Measurements from ENCODE around the gene ZNF417.
"Not testable (repeated sequence)": the region's sequence is repeated elsewhere in the genome, so short reads cannot be mapped to it uniquely, and the experiment has no call there.

The ZNF417 gene

GRCh38 chr19:57916168-57916995, at the start of gene ZNF417:
Gene ZNF417 (minus strand): TSS chr19:57916592. CDS start chr19:57916411, 181 bp downstream.
- DNase-seq (ENCODE audit: low read depth in 2 of 2): peak; percentile 59 to 69

GRCh38 chr19:57964761-57965160, 48.4 kb upstream of the ZNF417 start:
- no peak for DNase-seq (ENCODE audit: low read depth in 2 of 2)

- DNase-seq (ENCODE audit: low read depth in 2 of 2): no peak
Observed at GRCh38 chr19:57961785-57962184, 45.4 kb upstream of the ZNF417 start.

- no peak for DNase-seq (ENCODE audit: low read depth in 2 of 2)
Observed at GRCh38 chr19:57954996-57955395, 38.6 kb upstream of the ZNF417 start.

DNA sequence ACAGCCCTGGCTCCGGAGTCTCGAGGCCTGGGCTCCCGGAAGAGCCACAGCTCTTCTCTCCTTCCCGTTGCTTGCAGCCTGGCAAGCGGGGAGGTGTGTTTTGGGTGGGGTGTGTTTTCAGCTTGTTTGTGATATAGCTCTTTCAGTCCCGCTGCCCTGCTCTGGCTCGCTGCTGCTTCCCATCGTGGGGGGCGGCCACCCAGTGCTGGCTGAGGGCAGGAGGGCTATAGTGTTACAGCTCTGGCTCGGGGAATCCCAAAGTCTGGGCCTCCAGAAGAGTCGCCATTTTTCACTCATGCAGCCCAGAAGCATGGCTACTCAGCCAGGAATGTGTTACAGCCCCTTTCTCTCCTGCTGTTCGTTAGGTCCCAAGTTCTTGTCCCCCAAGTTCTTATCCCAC, 33.3 kb upstream of the ZNF417 start:
- no peak for DNase-seq (ENCODE audit: low read depth in 2 of 2)

DNA sequence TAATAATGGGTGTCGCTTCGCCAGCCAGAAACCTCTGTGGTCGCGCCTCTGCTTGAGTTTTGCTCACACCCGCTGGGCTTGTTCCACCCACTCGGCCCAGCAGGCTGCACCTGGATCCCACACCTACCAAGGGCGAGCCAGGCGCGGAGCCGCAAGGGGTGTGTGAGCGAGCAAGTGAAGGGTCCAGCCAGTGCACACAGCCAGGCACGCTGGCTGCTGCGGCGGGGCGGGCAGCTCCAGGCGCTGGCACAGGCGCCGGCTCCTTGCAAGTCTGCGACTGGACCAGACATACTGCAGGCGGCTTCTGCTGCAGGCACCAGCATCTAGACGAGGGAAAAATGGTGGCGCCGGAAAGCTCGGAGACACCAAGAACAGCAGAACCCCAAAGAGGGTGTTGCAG, 32.9 kb upstream of the ZNF417 start:
- DNase-seq (ENCODE audit: low read depth in 2 of 2): no peak

DNA sequence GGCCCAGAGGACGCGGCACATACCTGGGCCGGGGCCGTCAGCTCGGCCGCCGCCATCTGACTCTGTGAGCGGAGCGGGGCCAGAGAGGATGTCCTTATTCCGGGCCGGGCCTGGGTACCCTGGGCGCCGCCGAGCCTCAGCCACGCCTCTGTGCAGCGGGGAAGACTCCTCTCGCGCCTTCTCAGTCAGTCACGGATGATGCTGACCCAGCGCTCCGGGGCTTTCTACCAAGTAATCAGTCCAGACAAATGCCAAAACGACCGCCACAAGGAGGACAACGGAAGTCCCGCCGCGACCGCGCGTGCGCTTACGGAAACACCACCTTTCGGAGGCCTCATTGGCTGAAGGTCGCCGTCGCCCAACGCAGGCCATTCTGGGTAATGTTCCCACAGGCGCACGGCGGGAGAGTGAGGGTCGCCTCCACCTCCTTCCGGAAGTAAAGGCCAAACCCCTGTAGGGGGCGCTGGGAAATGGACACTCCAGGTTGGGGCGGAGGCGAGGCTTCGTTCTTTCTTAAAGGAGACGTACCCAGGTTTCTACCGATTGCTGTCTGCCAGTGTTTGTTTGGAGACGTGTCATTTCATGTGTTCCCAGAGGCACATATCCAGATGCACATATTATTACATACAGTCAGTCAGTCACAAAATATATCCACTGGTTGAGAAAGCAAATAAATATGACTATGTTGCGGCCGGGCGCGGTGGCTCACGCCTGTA, 31.2 kb upstream of the ZNF417 start, which contains the start of gene ZNF256:
ZNF256 (minus strand) TSS at position 288 of the 716 bp plus-strand sequence; CDS start at position 56, 232 bp downstream.
- peak; percentile 75 to 84 for DNase-seq (ENCODE audit: low read depth in 2 of 2)

DNA sequence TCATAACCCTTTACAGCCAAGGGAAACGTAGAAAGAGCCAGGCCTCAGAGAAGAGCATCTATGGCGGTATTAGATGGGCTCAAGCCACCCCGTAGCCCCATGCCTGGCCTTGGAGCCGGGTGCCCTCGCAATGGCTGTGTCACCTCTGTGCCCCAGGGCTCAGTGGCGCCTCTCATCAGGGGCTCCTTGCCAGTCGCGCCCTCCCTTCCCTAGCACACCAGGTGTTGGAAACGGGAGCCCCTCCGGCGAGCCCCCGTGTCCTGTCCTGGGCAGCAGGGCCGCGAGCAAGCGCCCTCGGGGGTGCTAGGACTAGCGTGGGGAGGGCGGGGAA, 30.7 kb upstream of the ZNF417 start:
- DNase-seq (ENCODE audit: low read depth in 2 of 2): no peak

GRCh38 chr19:57946316-57946715, 29.9 kb upstream of the ZNF417 start:
- DNase-seq (ENCODE audit: low read depth in 2 of 2): no peak

DNA sequence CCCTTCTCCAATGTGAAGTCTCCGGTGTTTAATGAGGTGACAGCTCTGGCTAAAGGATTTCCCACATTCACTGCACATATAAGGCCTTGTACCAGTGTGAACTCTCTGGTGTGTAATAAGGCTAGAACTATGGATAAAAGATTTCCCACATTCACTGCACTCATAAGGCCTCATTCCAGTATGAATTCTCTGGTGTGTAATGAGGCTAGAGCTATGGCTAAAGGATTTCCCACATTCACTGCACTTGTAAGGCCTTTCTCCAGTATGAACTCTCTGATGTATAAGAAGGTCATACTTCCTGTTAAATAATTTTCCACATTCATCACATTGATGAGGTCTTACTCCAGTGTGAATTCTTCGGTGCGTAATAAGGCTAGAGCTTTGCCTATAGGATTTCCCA, 25.2 kb upstream of the ZNF417 start:
- DNase-seq (ENCODE audit: low read depth in 2 of 2): no peak

GRCh38 chr19:57935731-57936130, 19.3 kb upstream of the ZNF417 start:
- no peak for DNase-seq (ENCODE audit: low read depth in 2 of 2)

GRCh38 chr19:57934820-57935665, 18.7 kb upstream of the ZNF417 start, which contains the start of gene ZNF418:
Gene ZNF418 (minus strand): TSS chr19:57935402. CDS start chr19:57933822, 1,580 bp downstream.
- no peak for DNase-seq (ENCODE audit: low read depth in 2 of 2)

DNA sequence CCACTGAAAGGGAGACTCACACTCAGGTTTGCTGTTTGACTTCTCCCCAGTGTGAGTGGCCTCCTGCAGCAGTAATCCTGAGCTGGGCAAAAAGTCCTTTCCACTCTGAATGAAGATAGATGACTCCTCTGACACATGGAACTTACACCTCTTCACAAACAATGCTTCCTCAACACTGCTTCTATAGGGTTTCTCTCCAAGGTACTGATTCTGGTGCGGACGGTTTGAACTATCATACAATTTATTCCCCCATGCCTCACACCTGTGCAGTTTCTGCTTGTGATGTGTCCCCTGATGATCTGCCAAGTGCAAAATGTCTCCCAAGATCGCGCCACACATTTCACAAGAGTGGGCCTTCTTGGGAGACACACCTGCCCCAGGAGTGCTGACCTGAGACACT, 11.2 kb upstream of the ZNF417 start:
- DNase-seq (ENCODE audit: low read depth in 2 of 2): no peak

- no peak for DNase-seq (ENCODE audit: low read depth in 2 of 2)
Observed at GRCh38 chr19:57914531-57914930, 1.9 kb downstream of the ZNF417 start.

GRCh38 chr19:57907394-57907793, 9.0 kb downstream of the ZNF417 start:
- DNase-seq (ENCODE audit: low read depth in 2 of 2): no peak

- DNase-seq (ENCODE audit: low read depth in 2 of 2): no peak
Observed at GRCh38 chr19:57905258-57905657, 11.1 kb downstream of the ZNF417 start.

- DNase-seq (ENCODE audit: low read depth in 2 of 2): no peak
Observed at GRCh38 chr19:57903618-57904184, 12.7 kb downstream of the ZNF417 start.

- no peak for DNase-seq (ENCODE audit: low read depth in 2 of 2)
Observed at GRCh38 chr19:57900311-57900710, 16.1 kb downstream of the ZNF417 start.

- not testable (repeated sequence) for DNase-seq (ENCODE audit: low read depth in 2 of 2)
Observed at GRCh38 chr19:57890706-57891105, 25.7 kb downstream of the ZNF417 start.

DNA sequence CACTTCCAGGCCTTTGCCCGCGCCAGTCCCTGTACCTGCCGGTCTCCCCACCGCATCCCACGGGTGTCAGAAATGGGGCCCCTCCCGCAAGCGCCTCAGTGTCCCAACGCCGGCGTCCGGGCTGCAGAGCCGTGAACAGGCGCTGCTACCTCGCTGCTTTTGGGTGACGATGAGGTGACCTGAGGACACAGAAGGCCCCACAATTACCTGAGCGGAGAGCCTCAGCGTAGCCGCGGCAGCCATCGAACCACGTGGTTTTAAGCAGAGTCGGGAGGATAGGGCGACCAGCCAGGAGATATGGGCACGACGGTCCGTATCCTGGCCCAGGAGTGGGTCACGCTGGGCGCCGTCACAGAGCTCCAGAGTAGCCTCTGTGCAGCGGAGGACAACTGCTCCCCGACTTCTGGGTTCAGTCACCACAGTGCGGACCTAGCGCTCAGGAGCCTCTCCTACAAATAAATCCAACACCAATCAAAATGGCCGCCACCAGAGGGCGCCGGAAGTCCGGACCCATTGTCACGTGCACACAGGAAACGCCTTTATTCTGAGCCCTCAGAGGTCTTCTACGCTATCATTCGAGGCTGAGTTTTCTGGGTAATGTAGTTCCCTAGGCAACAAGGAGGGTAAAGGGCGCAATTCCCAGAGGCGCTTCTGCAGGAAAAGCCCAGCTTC, 27.7 kb downstream of the ZNF417 start, which contains the start of gene ZNF814:
ZNF814 (minus strand) TSS at position 478 of the 672 bp plus-strand sequence; CDS start at position 243, 235 bp downstream.
- peak; percentile 62 to 73 for DNase-seq (ENCODE audit: low read depth in 2 of 2)

- peak in 1 of 2 donors; percentile 0 for DNase-seq (ENCODE audit: low read depth in 2 of 2)
Observed at GRCh38 chr19:57888107-57888559, 28.3 kb downstream of the ZNF417 start.
